NCI-H2196 treated with DMSO at 0.1 percent for 48 hours (cell line): Measurements from ENCODE around the gene MRPL28.
"Not testable (repeated sequence)": the region's sequence is repeated elsewhere in the genome, so short reads cannot be mapped to it uniquely, and the experiment has no call there.

Experiments
- DNase-seq: peaks from one replicate; lab custom pipeline; 2025; ENCODE audit not compliant: unreplicated experiment; lab: John Stamatoyannopoulos, UW

Gene MRPL28

GRCh38 chr16:341095-341973 lies 29.0 kb downstream of the MRPL28 start:
- DNase-seq, result not testable (repeated sequence)

- DNase-seq, result no peak
These were observed 29.8 kb downstream of the MRPL28 start for GRCh38 chr16:340370-341091.

GRCh38 chr16:339680-340079 lies 30.7 kb downstream of the MRPL28 start:
- DNase-seq, result no peak

GRCh38 chr16:337975-338575 lies 32.3 kb downstream of the MRPL28 start:
- DNase-seq, result no peak

- no peak for DNase-seq
These were observed 32.9 kb downstream of the MRPL28 start for GRCh38 chr16:337437-337836.

- DNase-seq, result no peak
These were observed 34.1 kb downstream of the MRPL28 start for GRCh38 chr16:336269-336668.

- DNase-seq, result not testable (repeated sequence)
These were observed 35.3 kb downstream of the MRPL28 start for GRCh38 chr16:334861-335632.

GRCh38 chr16:334164-334832 lies 36.0 kb downstream of the MRPL28 start:
- not testable (repeated sequence) for DNase-seq

GRCh38 chr16:333406-334094 lies 36.8 kb downstream of the MRPL28 start:
- no peak for DNase-seq

GRCh38 chr16:331181-331814 lies 39.0 kb downstream of the MRPL28 start:
- not testable (repeated sequence) for DNase-seq

GRCh38 chr16:330741-331140 lies 39.6 kb downstream of the MRPL28 start:
- DNase-seq, result no peak

- DNase-seq, result no peak
These were observed 44.8 kb downstream of the MRPL28 start for GRCh38 chr16:325375-326145.

- DNase-seq, result no peak
These were observed 45.6 kb downstream of the MRPL28 start for GRCh38 chr16:324451-325334.

- DNase-seq, result no peak
These were observed 46.2 kb downstream of the MRPL28 start for GRCh38 chr16:324201-324450.

GRCh38 chr16:322476-323143 lies 47.7 kb downstream of the MRPL28 start:
- DNase-seq, result no peak

- no peak for DNase-seq
These were observed 48.8 kb downstream of the MRPL28 start for GRCh38 chr16:321532-321931.

- DNase-seq, result no peak
These were observed 50.1 kb downstream of the MRPL28 start for GRCh38 chr16:320206-320605.
